OCI-LY1 (cell line): ENCODE measurements around the gene SLN.

Experiments used
- H2AFZ ChIP-seq: fragments of 200-600 bp; sonication (generic), shearing (Covaris generic); 2 replicates; pipeline ENCODE4 v1.6.0; 2014; ENCODE audit warnings: antibody characterized with exemption, mild to moderate bottlenecking, low read length
- H3F3A ChIP-seq: fragments of 200-600 bp; sonication (generic), shearing (Covaris generic); 2 replicates; pipeline ENCODE4 v1.6.0; 2014; ENCODE audit warnings: mild to moderate bottlenecking, antibody characterized with exemption, low read length, moderate library complexity; ENCODE audit not compliant: insufficient read depth
- H3K27ac ChIP-seq: fragments of 200-600 bp; sonication (generic); 2 replicates; pipeline ENCODE4 v1.5.1; 2014; ENCODE audit warnings: low read length, mixed run types, mild to moderate bottlenecking, low read depth; ENCODE audit not compliant: poor library complexity, severe bottlenecking
- H3K27me3 ChIP-seq: fragments of 200-600 bp; sonication (generic); 2 replicates; pipeline ENCODE4 v1.6.0; 2014; ENCODE audit warnings: antibody characterized with exemption, mild to moderate bottlenecking, low read length, moderate library complexity; ENCODE audit not compliant: insufficient read depth
- H3K36me3 ChIP-seq: fragments of 200-600 bp; sonication (generic); 2 replicates; pipeline ENCODE4 v1.6.1; 2014; ENCODE audit warnings: mild to moderate bottlenecking, antibody characterized with exemption, low read length, moderate library complexity, mixed read lengths; ENCODE audit not compliant: insufficient read depth
- H3K4me1 ChIP-seq: fragments of 200-600 bp; sonication (generic); 2 replicates; pipeline ENCODE4 v1.5.1; 2014; ENCODE audit warnings: mild to moderate bottlenecking, low read length, moderate library complexity; ENCODE audit not compliant: insufficient read depth, severe bottlenecking
- H3K4me2 ChIP-seq: fragments of 200-600 bp; sonication (generic), shearing (Covaris generic); 2 replicates; pipeline ENCODE4 v1.6.1; 2014; ENCODE audit warnings: low read length
- H3K4me3 ChIP-seq: fragments of 200-600 bp; sonication (generic); 2 replicates; pipeline ENCODE4 v1.5.1; 2014; ENCODE audit warnings: low read length, low read depth, mild to moderate bottlenecking, mixed read lengths; ENCODE audit not compliant: poor library complexity, severe bottlenecking
- H3K79me2 ChIP-seq: fragments of 200-600 bp; shearing (Covaris generic); 2 replicates; pipeline ENCODE4 v1.6.1; 2016; ENCODE audit warnings: mixed run types, low read length, mixed read lengths; ENCODE audit not compliant: insufficient read depth
- H3K9ac ChIP-seq: fragments of 200-600 bp; sonication (generic), shearing (Covaris generic); 2 replicates; pipeline ENCODE4 v1.6.1; 2014; ENCODE audit warnings: mild to moderate bottlenecking, low read length, mixed read lengths
- H3K9me2 ChIP-seq: fragments of 200-600 bp; sonication (generic), shearing (Covaris generic); 2 replicates; pipeline ENCODE4 v1.6.1; 2014; ENCODE audit warnings: low read depth, mild to moderate bottlenecking, low read length, mixed read lengths
- H3K9me3 ChIP-seq: fragments of 200-600 bp; shearing (Covaris generic); 2 replicates; pipeline ENCODE4 v1.6.1; 2014; ENCODE audit warnings: low read length, mixed read lengths
- H4K20me1 ChIP-seq: fragments of 200-600 bp; sonication (generic), shearing (Covaris generic); 2 replicates; pipeline ENCODE4 v1.6.0; 2016; ENCODE audit warnings: mild to moderate bottlenecking, low read length; ENCODE audit not compliant: insufficient read depth
- EZH2 ChIP-seq: fragments of 200-600 bp; sonication (generic), shearing (Covaris generic); IDR thresholded peaks from 2 replicates; pipeline ENCODE4 v1.8.0; 2017; ENCODE audit warnings: borderline replicate concordance, mixed run types, mild to moderate bottlenecking, antibody characterized with exemption, low read length, moderate library complexity, mixed read lengths
- TF ChIP-seq, protein P1 (sequence below): fragments of 200-600 bp; sonication (generic), shearing (Covaris generic); IDR thresholded peaks from 2 replicates; pipeline ENCODE4 v1.5.1; 2017; ENCODE audit warnings: mild to moderate bottlenecking, antibody characterized with exemption, low read length, moderate library complexity, mixed read lengths

The SLN gene

DNA sequence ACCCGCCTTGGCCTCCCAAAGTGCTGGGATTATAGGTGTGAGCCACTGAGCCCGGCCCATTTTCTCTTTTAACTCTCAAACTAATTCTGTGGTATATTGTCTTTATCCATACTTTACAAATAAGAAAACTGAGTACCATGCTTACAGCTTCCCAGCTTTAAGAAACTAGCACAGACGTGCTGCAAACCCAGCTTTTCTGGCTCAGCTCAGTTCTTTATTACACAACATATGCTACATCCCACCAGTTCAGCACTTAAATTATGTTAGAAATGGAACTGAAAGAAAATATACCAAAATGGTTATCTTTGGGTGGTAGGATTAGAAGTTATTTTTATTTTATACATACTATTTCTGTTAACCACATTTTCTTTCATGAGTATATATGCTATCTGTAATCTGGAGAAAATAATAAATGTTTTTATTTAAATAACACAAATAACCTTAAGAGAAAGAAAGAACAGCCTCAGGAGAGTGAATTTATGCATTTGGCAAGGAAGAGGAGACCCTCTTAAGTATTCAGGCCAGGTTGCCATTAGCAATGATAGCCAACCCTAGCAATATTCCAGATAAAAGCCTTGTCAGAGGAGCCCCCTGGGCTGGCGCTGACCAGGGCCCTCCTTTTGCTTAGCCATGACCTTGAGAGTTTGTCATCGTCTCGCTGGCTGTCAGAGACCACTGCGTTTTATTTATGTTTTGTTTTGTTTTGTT is 33.8 kb downstream of the SLN start:
- no peak overlapping the region for H3K27ac ChIP-seq
- no peaks in the 10 kb centered on the region for H3K36me3 ChIP-seq
- no peak overlapping the region for H2AFZ ChIP-seq
- no peak overlapping the region for H3K4me3 ChIP-seq
- no peaks in the 10 kb centered on the region for H3K9me3 ChIP-seq
- H3K9me2 ChIP-seq = no peaks in the 10 kb centered on the region
- TF ChIP-seq, protein P1, sequence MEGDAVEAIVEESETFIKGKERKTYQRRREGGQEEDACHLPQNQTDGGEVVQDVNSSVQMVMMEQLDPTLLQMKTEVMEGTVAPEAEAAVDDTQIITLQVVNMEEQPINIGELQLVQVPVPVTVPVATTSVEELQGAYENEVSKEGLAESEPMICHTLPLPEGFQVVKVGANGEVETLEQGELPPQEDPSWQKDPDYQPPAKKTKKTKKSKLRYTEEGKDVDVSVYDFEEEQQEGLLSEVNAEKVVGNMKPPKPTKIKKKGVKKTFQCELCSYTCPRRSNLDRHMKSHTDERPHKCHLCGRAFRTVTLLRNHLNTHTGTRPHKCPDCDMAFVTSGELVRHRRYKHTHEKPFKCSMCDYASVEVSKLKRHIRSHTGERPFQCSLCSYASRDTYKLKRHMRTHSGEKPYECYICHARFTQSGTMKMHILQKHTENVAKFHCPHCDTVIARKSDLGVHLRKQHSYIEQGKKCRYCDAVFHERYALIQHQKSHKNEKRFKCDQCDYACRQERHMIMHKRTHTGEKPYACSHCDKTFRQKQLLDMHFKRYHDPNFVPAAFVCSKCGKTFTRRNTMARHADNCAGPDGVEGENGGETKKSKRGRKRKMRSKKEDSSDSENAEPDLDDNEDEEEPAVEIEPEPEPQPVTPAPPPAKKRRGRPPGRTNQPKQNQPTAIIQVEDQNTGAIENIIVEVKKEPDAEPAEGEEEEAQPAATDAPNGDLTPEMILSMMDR = no peak
- no peak for TF ChIP-seq EZH2
- no peaks in the 10 kb centered on the region for H3K79me2 ChIP-seq
- H3K9ac ChIP-seq = no peak overlapping the region
- no peaks in the 10 kb centered on the region for H3K4me1 ChIP-seq
- H3K4me2 ChIP-seq = no peak overlapping the region
- no peaks in the 10 kb centered on the region for H3K27me3 ChIP-seq
- no peaks in the 10 kb centered on the region for H4K20me1 ChIP-seq
- no peaks in the 10 kb centered on the region for H3F3A ChIP-seq

DNA sequence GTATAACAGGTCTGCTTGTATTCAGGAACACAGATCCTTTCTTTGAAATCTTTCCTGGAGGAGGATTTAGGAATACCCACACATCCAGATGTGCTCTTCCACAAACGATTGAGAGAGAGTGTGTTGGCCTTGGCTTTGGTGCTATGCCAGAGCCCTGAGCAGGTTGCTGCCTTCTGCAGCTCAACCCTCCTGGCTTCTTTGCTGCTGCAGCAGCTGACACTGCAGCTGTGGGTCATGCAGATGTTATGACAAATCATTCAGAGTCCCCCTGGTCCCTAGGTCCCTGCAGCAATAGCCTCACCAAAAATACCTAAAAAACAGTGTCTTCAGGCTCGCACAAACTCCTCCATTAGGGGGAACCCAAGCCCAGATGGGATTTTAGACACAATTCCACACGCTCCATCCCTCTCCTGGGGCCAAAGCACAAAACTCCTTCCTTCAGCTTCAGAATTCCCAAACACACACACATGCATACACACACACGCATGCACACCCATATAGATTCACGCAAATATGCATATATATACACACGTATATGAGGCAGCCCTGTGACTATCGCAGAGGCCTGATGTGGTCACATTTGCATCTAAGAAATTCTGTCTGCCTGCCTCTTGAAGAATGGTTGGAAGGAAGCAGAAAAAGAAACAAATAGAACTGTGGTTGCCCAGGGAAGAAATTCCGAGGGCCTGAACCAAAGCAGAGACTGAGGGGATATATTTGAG is 35.4 kb downstream of the SLN start:
- Histone ChIP-seq H4K20me1 (no peaks in the 10 kb centered on the region), H3K9ac (no peak overlapping the region), H3K9me2 (no peaks in the 10 kb centered on the region), H3F3A (no peaks in the 10 kb centered on the region), H3K4me1 (no peaks in the 10 kb centered on the region), H3K79me2 (no peaks in the 10 kb centered on the region), H3K36me3 (no peaks in the 10 kb centered on the region), H3K9me3 (no peaks in the 10 kb centered on the region), H3K27me3 (no peaks in the 10 kb centered on the region), H3K4me2 (no peak overlapping the region), H3K4me3 (no peak overlapping the region), H2AFZ (no peak overlapping the region), H3K27ac (no peak overlapping the region)
- TF ChIP-seq EZH2 = no peak
- TF ChIP-seq, protein P1 = no peak

DNA sequence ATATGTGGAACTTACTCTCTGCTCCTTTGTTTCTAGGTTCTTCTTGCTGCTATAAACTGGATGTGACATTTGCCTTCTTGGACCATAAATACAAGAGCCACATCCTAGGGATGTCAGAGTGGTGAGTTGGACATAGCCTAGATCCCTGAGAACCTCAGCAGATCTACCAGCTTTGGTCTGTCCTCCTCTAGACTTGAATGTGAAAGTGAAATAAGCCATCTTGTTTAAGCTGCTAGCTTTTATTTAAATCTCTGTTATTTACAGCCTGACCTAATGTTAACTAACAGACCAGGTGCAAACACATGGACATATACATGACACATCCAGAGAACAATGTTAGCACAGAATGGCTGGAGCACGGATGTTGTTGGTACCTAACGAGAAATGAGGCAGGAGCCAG is 36.0 kb downstream of the SLN start:
- Histone ChIP-seq H3K4me1 (no peaks in the 10 kb centered on the region), H3K36me3 (no peaks in the 10 kb centered on the region), H3K27ac (no peak overlapping the region), H3F3A (no peaks in the 10 kb centered on the region), H3K4me3 (no peak overlapping the region), H3K4me2 (no peak overlapping the region), H2AFZ (no peak overlapping the region), H4K20me1 (no peaks in the 10 kb centered on the region), H3K27me3 (no peaks in the 10 kb centered on the region), H3K9me2 (no peaks in the 10 kb centered on the region), H3K9me3 (no peaks in the 10 kb centered on the region), H3K9ac (no peak overlapping the region), H3K79me2 (no peaks in the 10 kb centered on the region)
- TF ChIP-seq, protein P1 = no peak
- no peak for TF ChIP-seq EZH2
